ENCODE results near the gene GTF2H4.

The GTF2H4 gene

DNA sequence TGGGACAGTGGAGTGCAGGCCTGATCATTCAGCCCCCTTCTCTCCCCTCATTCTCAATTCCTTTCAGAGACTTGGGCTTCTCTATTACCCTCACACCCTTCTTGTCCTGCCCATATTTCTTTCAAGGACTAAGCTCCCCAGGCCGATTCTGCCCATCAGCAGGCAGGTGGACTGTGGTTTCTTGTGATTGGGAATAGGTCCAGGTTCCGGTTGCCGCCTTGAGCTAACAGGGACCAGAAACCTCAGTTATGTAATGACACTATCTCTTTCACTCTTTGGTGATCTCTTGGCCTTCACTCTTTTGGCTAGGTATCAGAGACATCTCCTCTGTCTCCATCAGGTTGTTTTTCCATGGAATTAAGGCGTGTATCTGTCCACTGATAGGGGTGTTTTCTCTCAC, 39.2 kb downstream of the GTF2H4 start:
- H3K23ac ChIP-seq (ENCODE audit: low read length), result no peak overlapping the region
- H3K27ac ChIP-seq (ENCODE audit: low read depth, low read length), result no peak overlapping the region
- no peak overlapping the region for H3K14ac ChIP-seq (ENCODE audit: low read length)
- no peak overlapping the region for H3K9ac ChIP-seq (ENCODE audit: low read length)
- no peak overlapping the region for H3K18ac ChIP-seq (ENCODE audit: low read length)
- no peak overlapping the region for H4K91ac ChIP-seq (ENCODE audit: low read depth, low read length)
- no peaks in the 10 kb centered on the region for H3K36me3 ChIP-seq (ENCODE audit: control insufficient read depth in 1 of 2, insufficient read depth in 2 of 2, low read length in 2 of 2)
- peaks cover 5 to 6% of the 10 kb centered on the region in 2 experiments for H3K4me1 ChIP-seq (ENCODE audit: control insufficient read depth in 1 of 2, insufficient read depth in 2 of 2, low read length in 2 of 2)
- no peak overlapping the region for H3K4me2 ChIP-seq (ENCODE audit: low read length)
- WGBS (ENCODE audit: extremely low coverage, insufficient coverage, insufficient read length), result no CpG with 5 or more reads among the region's 4 CpGs
- peaks cover 3% of the 10 kb centered on the region for H3K79me1 ChIP-seq (ENCODE audit: low read length)
- no peak overlapping the region for H4K12ac ChIP-seq (ENCODE audit: low read depth, low read length)
- no peak overlapping the region for H2AFZ ChIP-seq (ENCODE audit: insufficient read depth, low read length, poor library complexity)
- H3K9me3 ChIP-seq (ENCODE audit: insufficient read depth, low read depth, low read length), result peaks cover 9% of the 10 kb centered on the region
- no peak overlapping the region for H4K8ac ChIP-seq (ENCODE audit: low read depth, low read length)
- no peak overlapping the region for H3K4ac ChIP-seq (ENCODE audit: low read depth, low read length)
- DNase-seq, result no peak
- H3K79me2 ChIP-seq (ENCODE audit: control insufficient read depth, insufficient read depth, low read length, poor library complexity), result no peaks in the 10 kb centered on the region
- H2BK5ac ChIP-seq (ENCODE audit: low read depth, low read length, poor library complexity), result no peak overlapping the region
- no peak overlapping the region for H2BK120ac ChIP-seq (ENCODE audit: insufficient read depth, low read length, poor library complexity)
- no peak overlapping the region for H2BK12ac ChIP-seq (ENCODE audit: low read length)
- H3K27me3 ChIP-seq (ENCODE audit: insufficient read depth, low read length), result no peaks in the 10 kb centered on the region
- H2AK5ac ChIP-seq (ENCODE audit: low read length), result no peak overlapping the region
- no peak overlapping the region for H3K4me3 ChIP-seq (ENCODE audit: low read depth, low read length)

DNA sequence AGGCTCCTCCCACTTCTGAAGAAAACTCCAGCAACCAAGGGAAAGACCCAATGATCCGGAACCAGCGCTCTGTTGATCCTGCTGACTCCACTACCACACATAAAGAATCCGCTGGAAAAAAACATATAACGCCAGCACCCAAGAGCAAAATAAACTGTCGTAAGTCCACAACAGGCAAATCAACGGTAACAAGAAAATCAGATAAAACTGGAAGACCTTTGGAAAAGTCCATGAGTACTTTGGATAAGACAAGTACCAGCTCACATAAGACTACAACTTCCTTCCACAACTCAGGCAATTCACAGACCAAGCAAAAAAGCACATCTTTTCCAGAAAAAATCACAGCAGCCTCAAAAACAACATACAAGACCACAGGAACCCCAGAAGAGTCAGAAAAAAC, 40.8 kb downstream of the GTF2H4 start:
- H3K79me2 ChIP-seq (ENCODE audit: control insufficient read depth, insufficient read depth, low read length, poor library complexity), result no peaks in the 10 kb centered on the region
- WGBS (ENCODE audit: extremely low coverage, insufficient coverage, insufficient read length), result no CpG with 5 or more reads among the region's 6 CpGs

DNA sequence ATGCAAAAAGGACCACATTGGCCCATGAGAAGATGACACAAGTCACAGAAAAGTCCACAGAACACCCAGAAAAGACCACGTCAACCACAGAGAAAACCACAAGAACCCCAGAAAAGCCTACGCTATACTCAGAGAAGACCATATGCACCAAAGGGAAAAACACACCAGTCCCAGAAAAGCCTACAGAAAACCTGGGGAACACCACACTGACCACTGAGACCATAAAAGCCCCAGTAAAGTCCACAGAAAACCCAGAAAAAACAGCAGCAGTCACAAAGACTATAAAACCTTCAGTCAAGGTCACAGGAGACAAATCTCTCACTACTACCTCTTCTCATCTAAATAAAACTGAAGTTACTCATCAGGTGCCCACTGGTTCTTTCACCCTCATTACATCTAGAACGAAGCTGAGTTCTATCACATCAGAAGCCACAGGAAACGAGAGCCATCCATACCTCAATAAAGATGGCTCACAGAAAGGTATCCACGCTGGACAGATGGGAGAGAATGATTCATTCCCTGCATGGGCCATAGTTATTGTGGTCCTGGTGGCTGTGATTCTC, 44.0 kb downstream of the GTF2H4 start:
- H3K4me2 ChIP-seq (ENCODE audit: low read length), result no peak overlapping the region
- WGBS (ENCODE audit: extremely low coverage, insufficient coverage, insufficient read length), result no CpG with 5 or more reads among the region's 5 CpGs
- H2BK12ac ChIP-seq (ENCODE audit: low read length), result no peak overlapping the region
- no peak overlapping the region for H4K8ac ChIP-seq (ENCODE audit: low read depth, low read length)
- no peak overlapping the region for H3K14ac ChIP-seq (ENCODE audit: low read length)
- no peak overlapping the region for H2BK5ac ChIP-seq (ENCODE audit: low read depth, low read length, poor library complexity)
- H3K27ac ChIP-seq (ENCODE audit: low read depth, low read length), result no peak overlapping the region
- H3K27me3 ChIP-seq (ENCODE audit: insufficient read depth, low read length), result peaks cover 10% of the 10 kb centered on the region
- no peak overlapping the region for H3K18ac ChIP-seq (ENCODE audit: low read length)
- H3K4me3 ChIP-seq (ENCODE audit: low read depth, low read length), result no peak overlapping the region
- no peak overlapping the region for H3K23ac ChIP-seq (ENCODE audit: low read length)
- no peak overlapping the region for H4K91ac ChIP-seq (ENCODE audit: low read depth, low read length)
- H4K12ac ChIP-seq (ENCODE audit: low read depth, low read length), result no peak overlapping the region
- no peak overlapping the region for H2BK120ac ChIP-seq (ENCODE audit: insufficient read depth, low read length, poor library complexity)
- no peaks in the 10 kb centered on the region for H3K79me2 ChIP-seq (ENCODE audit: control insufficient read depth, insufficient read depth, low read length, poor library complexity)
- no peak overlapping the region for H2AFZ ChIP-seq (ENCODE audit: insufficient read depth, low read length, poor library complexity)
- no peaks in the 10 kb centered on the region for H3K79me1 ChIP-seq (ENCODE audit: low read length)
- no peak overlapping the region for H3K4ac ChIP-seq (ENCODE audit: low read depth, low read length)
- H3K9me3 ChIP-seq (ENCODE audit: insufficient read depth, low read depth, low read length), result peaks cover 9% of the 10 kb centered on the region
- H3K4me1 ChIP-seq (ENCODE audit: control insufficient read depth in 1 of 2, insufficient read depth in 2 of 2, low read length in 2 of 2), result peaks cover 4 to 15% of the 10 kb centered on the region in 2 experiments
- H3K36me3 ChIP-seq (ENCODE audit: control insufficient read depth in 1 of 2, insufficient read depth in 2 of 2, low read length in 2 of 2), result no peaks in the 10 kb centered on the region
- no peak overlapping the region for H3K9ac ChIP-seq (ENCODE audit: low read length)
- DNase-seq, result no peak
- no peak overlapping the region for H2AK5ac ChIP-seq (ENCODE audit: low read length)

More for the DNA sequence above, 40.8 kb downstream of the GTF2H4 start:
- no peak overlapping the region for H3K4me3 ChIP-seq (ENCODE audit: low read depth, low read length)
- no peak overlapping the region for H3K18ac ChIP-seq (ENCODE audit: low read length)
- H3K27me3 ChIP-seq (ENCODE audit: insufficient read depth, low read length), result peaks cover 5% of the 10 kb centered on the region
- no peak overlapping the region for H2BK12ac ChIP-seq (ENCODE audit: low read length)
- H2BK120ac ChIP-seq (ENCODE audit: insufficient read depth, low read length, poor library complexity), result no peak overlapping the region
- no peaks in the 10 kb centered on the region for H3K79me1 ChIP-seq (ENCODE audit: low read length)
- H3K36me3 ChIP-seq (ENCODE audit: control insufficient read depth in 1 of 2, insufficient read depth in 2 of 2, low read length in 2 of 2), result no peaks in the 10 kb centered on the region
- no peak overlapping the region for H4K91ac ChIP-seq (ENCODE audit: low read depth, low read length)
- no peak overlapping the region for H2AK5ac ChIP-seq (ENCODE audit: low read length)
- no peak overlapping the region for H3K14ac ChIP-seq (ENCODE audit: low read length)
- peaks cover 9% of the 10 kb centered on the region for H3K9me3 ChIP-seq (ENCODE audit: insufficient read depth, low read depth, low read length)
- H3K4me1 ChIP-seq (ENCODE audit: control insufficient read depth in 1 of 2, insufficient read depth in 2 of 2, low read length in 2 of 2), result no peaks in the 10 kb centered on the region
- no peak overlapping the region for H2BK5ac ChIP-seq (ENCODE audit: low read depth, low read length, poor library complexity)
- H3K9ac ChIP-seq (ENCODE audit: low read length), result no peak overlapping the region
- H3K4me2 ChIP-seq (ENCODE audit: low read length), result no peak overlapping the region
- no peak overlapping the region for H4K8ac ChIP-seq (ENCODE audit: low read depth, low read length)
- DNase-seq, result no peak
- H4K12ac ChIP-seq (ENCODE audit: low read depth, low read length), result no peak overlapping the region
- H3K27ac ChIP-seq (ENCODE audit: low read depth, low read length), result no peak overlapping the region
- H3K23ac ChIP-seq (ENCODE audit: low read length), result no peak overlapping the region
- no peak overlapping the region for H3K4ac ChIP-seq (ENCODE audit: low read depth, low read length)
- H2AFZ ChIP-seq (ENCODE audit: insufficient read depth, low read length, poor library complexity), result no peak overlapping the region

DNA sequence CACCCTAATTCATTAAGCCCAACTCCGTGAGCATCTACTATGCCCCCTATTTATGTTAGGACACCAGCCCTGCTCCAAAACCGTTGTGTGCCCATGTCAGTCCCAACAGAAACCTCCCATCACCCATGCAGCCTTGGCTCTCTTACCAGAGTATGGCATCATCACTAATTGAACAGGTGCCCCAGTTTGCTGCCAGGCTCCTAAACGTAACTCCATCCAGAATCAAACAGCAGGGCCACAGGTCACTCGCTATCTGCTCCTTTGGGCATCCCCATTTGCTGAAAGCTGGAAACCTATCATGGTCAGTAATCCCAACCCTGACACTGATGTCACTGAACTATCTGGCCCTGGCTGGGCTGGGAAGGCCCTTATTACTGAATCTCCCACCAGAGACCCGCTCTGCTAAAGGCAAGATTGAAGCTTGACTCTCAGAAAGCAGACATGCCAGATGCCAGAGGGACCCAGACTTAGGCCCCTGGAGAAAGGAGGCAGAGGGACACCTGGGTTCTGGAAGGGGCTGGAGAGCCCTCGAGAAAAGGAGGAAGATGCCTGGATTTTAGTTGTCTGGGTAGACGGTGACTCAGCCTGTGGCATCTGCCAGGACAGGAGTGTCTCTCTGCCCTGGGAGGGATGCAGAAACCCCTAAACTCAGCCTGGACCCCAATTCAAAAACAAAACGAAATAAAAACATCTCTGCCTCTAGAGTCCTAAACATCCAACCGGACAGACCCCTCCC, 46.8 kb downstream of the GTF2H4 start:
- Histone ChIP-seq H2BK5ac (ENCODE audit: low read depth, low read length, poor library complexity) (no peak overlapping the region), H3K23ac (ENCODE audit: low read length) (no peak overlapping the region), H4K91ac (ENCODE audit: low read depth, low read length) (no peak overlapping the region), H3K79me1 (ENCODE audit: low read length) (no peaks in the 10 kb centered on the region), H3K4me2 (ENCODE audit: low read length) (peak overlapping the region; percentile 69), H3K27me3 (ENCODE audit: insufficient read depth, low read length) (peaks cover 10% of the 10 kb centered on the region), H3K4me1 (ENCODE audit: control insufficient read depth in 1 of 2, insufficient read depth in 2 of 2, low read length in 2 of 2) (peaks cover 7 to 15% of the 10 kb centered on the region in 2 experiments), H4K12ac (ENCODE audit: low read depth, low read length) (no peak overlapping the region), H3K36me3 (ENCODE audit: control insufficient read depth in 1 of 2, insufficient read depth in 2 of 2, low read length in 2 of 2) (no peaks in the 10 kb centered on the region), H2AFZ (ENCODE audit: insufficient read depth, low read length, poor library complexity) (no peak overlapping the region), H3K79me2 (ENCODE audit: control insufficient read depth, insufficient read depth, low read length, poor library complexity) (no peaks in the 10 kb centered on the region), H3K9ac (ENCODE audit: low read length) (no peak overlapping the region), H3K27ac (ENCODE audit: low read depth, low read length) (no peak overlapping the region), H2BK12ac (ENCODE audit: low read length) (no peak overlapping the region), H3K18ac (ENCODE audit: low read length) (no peak overlapping the region), H3K4me3 (ENCODE audit: low read depth, low read length) (no peak overlapping the region), H3K14ac (ENCODE audit: low read length) (no peak overlapping the region), H4K8ac (ENCODE audit: low read depth, low read length) (no peak overlapping the region), H2BK120ac (ENCODE audit: insufficient read depth, low read length, poor library complexity) (no peak overlapping the region), H3K9me3 (ENCODE audit: insufficient read depth, low read depth, low read length) (peaks cover 7% of the 10 kb centered on the region), H2AK5ac (ENCODE audit: low read length) (no peak overlapping the region), H3K4ac (ENCODE audit: low read depth, low read length) (no peak overlapping the region)
- no CpG with 5 or more reads among the region's 9 CpGs for WGBS (ENCODE audit: extremely low coverage, insufficient coverage, insufficient read length)
- no peak for DNase-seq
